Endothelial cell of umbilical vein (primary cell): ENCODE measurements around the gene SON.

ENCODE experiments used
- GATA2 ChIP-seq: IDR thresholded peaks from 2 replicates; pipeline ENCODE4 v1.7.0; 2011; ENCODE audit warnings: low read depth, mild to moderate bottlenecking, moderate library complexity, mixed read lengths, low read length; ENCODE audit not compliant: insufficient read length, insufficient read depth
- MYC ChIP-seq: IDR thresholded peaks from one replicate; pipeline ENCODE4 v1.6.1; 2011; ENCODE audit warnings: mild to moderate bottlenecking, low read depth, low read length
- POLR2A ChIP-seq: IDR thresholded peaks from 2 replicates; pipeline ENCODE4 v1.6.1; 2012; ENCODE audit warnings: low read depth, mild to moderate bottlenecking, control low read depth, low read length
- POLR2AphosphoS5 ChIP-seq: IDR thresholded peaks from 2 replicates; pipeline ENCODE4 v1.6.1; 2012; ENCODE audit warnings: low read depth, mild to moderate bottlenecking, control low read depth, low read length, moderate library complexity; ENCODE audit not compliant: insufficient read depth
- TF ChIP-seq, protein P1 (sequence below), 2 donors: IDR thresholded peaks; 1 replicate in 1 of 2; 2 replicates in 1 of 2; pipeline ENCODE4 v1.5.1; 2011; ENCODE audit warnings: low read length in 2 of 2, mild to moderate bottlenecking in 2 of 2, moderate library complexity in 2 of 2, control low read depth in 1 of 2, inconsistent platforms in 1 of 2, low read depth in 1 of 2; ENCODE audit not compliant: insufficient read depth in 1 of 2; ENCODE audit errors: extremely low read depth in 1 of 2
- TF ChIP-seq, protein P2 (sequence below): IDR thresholded peaks from 2 replicates; pipeline ENCODE4 v1.6.1; 2011; ENCODE audit not compliant: insufficient read depth, insufficient read length

DNA sequence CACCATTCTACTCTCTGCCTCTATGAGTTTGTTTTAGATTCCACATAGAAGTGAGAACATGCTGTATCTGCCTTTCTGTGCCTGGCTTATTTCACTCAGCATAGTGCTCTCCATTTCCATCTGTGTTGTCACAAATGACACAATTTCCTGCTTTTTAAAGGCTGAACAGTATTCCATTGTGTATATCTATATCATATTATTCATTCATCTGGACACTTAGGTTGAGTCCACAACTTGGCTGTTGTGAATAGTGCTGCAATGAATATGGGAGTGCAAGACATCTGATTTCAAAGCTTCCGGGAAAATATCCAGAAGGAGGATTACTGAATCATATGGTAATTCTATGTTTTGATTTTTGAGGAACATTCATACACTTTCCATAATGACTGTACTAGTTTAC is 65.7 kb downstream of the SON start:
- TF ChIP-seq, protein P1, sequence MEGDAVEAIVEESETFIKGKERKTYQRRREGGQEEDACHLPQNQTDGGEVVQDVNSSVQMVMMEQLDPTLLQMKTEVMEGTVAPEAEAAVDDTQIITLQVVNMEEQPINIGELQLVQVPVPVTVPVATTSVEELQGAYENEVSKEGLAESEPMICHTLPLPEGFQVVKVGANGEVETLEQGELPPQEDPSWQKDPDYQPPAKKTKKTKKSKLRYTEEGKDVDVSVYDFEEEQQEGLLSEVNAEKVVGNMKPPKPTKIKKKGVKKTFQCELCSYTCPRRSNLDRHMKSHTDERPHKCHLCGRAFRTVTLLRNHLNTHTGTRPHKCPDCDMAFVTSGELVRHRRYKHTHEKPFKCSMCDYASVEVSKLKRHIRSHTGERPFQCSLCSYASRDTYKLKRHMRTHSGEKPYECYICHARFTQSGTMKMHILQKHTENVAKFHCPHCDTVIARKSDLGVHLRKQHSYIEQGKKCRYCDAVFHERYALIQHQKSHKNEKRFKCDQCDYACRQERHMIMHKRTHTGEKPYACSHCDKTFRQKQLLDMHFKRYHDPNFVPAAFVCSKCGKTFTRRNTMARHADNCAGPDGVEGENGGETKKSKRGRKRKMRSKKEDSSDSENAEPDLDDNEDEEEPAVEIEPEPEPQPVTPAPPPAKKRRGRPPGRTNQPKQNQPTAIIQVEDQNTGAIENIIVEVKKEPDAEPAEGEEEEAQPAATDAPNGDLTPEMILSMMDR (IDR thresholded peaks at IDR 0.05; ENCODE audit: extremely low read depth in 1 of 2, insufficient read depth in 1 of 2, low read depth in 1 of 2, low read length in 2 of 2): no peak
- TF ChIP-seq GATA2 (no peak), MYC (no peak), POLR2AphosphoS5 (no peak), POLR2A (no peak)
- TF ChIP-seq, protein P2, sequence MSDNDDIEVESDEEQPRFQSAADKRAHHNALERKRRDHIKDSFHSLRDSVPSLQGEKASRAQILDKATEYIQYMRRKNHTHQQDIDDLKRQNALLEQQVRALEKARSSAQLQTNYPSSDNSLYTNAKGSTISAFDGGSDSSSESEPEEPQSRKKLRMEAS: no peak
